Muscle of leg (tissue), 11 donors: ENCODE data around the gene IFT43. TPM values are rescaled to one million over a fixed set of nuclear protein-coding genes. Genes with fewer than 3 reads are reported as not detected.
A peak's percentile ranks its signal among the peaks of the same experiment; 100 is the strongest.

Experiments
- DNase-seq: peaks from one replicate; pipeline ENCODE4 v3.0.0; 2013
- H3K27ac ChIP-seq: one replicate; pipeline ENCODE4 v1.5.1; 2013; ENCODE audit warnings: mild to moderate bottlenecking, low read length, control low read depth
- H3K27me3 ChIP-seq: one replicate; pipeline ENCODE4 v1.6.1; 2013; ENCODE audit warnings: low read length; ENCODE audit not compliant: control insufficient read depth, insufficient read depth
- H3K36me3 ChIP-seq: one replicate; pipeline ENCODE4 v1.6.1; 2013; ENCODE audit warnings: low read length; ENCODE audit not compliant: control insufficient read depth, insufficient read depth
- H3K4me1 ChIP-seq: one replicate; pipeline ENCODE4 v1.6.1; 2013; ENCODE audit warnings: low read length; ENCODE audit not compliant: control insufficient read depth, insufficient read depth
- H3K4me3 ChIP-seq: one replicate; pipeline ENCODE4 v1.5.1; 2013; ENCODE audit warnings: low read length, control low read depth
- H3K9me3 ChIP-seq: replicated peaks from 2 replicates; pipeline ENCODE4 v1.6.1; 2013; ENCODE audit warnings: low read depth, low read length; ENCODE audit not compliant: control insufficient read depth
- WGBS: methylation state at CpG from one replicate; pipeline ENCODE4 v1.1.5; 2013; ENCODE audit warnings: missing lambda C conversion rate; ENCODE audit not compliant: insufficient coverage; 5-methylcytosine and 5-hydroxymethylcytosine counted together
- polyA plus RNA-seq, 8 donors: library from polyadenylated mRNA; unstranded; fragments of 120-200 nt; gene quantifications; one replicate each; pipeline versions ENCODE4 v1.2.1 to v1.2.3, GENCODE V29; 2013; ENCODE audit warnings: inconsistent platforms in 1 of 8, low replicate concordance in 1 of 8; ENCODE audit not compliant: insufficient read length in 8 of 8, insufficient read depth in 1 of 8
- total RNA-seq: library from RNA; stranded (reverse); fragments of 120-200 nt; gene quantifications from one replicate; pipeline ENCODE4 v1.2.4, GENCODE V29; 2013

The IFT43 gene
- total and polyA plus RNA-seq, 9 donors = 22.6 to 32.3 (median 27.8) TPM

DNA sequence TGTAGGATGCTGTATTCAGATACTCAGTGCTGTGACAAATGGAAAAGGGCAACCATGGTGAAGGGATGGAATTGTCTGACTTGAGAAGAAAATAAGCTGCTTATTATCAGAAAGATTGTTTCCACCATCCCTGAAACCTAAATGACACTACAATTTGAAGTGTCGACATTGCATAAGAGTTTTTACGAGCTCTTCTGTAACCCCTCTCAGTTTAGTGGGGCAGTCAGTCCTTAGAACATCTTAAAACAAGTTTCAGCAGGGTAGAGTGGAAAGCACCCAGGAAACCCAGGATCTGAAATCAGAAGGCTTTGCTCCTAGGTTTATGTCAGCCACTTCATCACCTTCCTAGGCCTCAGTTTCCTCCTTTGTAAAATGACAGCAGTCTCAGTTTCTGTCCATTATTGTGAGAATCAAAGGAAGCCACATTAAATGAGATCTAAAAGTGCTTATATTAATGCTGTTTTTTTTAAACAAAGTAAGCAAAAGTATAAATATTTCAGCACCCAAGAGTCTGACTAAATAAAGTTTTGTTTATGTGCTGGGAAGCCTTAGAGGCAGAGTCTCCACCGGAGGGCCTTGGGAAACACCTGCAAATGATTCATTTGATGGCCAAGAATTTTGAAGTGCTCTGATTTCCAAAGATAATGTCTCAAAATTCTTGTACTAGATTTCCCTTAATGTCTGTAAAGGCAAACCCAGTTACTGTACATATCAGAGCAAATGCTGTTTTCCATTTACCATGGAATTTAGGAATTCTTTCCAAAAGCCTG lies 1.8 kb downstream of the IFT43 start:
- Histone ChIP-seq H3K9me3 (no peaks in the 10 kb centered on the region), H3K27me3 (no peaks in the 10 kb centered on the region), H3K4me3 (no peak overlapping the region), H3K4me1 (peaks cover 26% of the 10 kb centered on the region), H3K27ac (no peak overlapping the region), H3K36me3 (peaks cover 24% of the 10 kb centered on the region)
- WGBS = 88% methylated on average over 2 of the region's 3 CpGs
- no peak for DNase-seq

- H3K9me3 ChIP-seq = no peaks in the 10 kb centered on the region
- peaks cover 32% of the 10 kb centered on the region for H3K36me3 ChIP-seq
- H3K27me3 ChIP-seq = no peaks in the 10 kb centered on the region
- 58% methylated on average over 4 of the region's 6 CpGs for WGBS
- peak; percentile 86 for DNase-seq
- H3K4me3 ChIP-seq = no peak overlapping the region
- peak overlapping the region; percentile 82 for H3K27ac ChIP-seq
- H3K4me1 ChIP-seq = peaks cover 24% of the 10 kb centered on the region
These were observed 3.6 kb downstream of the IFT43 start for GRCh38 chr14:75989134-75989533.

- Histone ChIP-seq H3K4me3 (no peak overlapping the region), H3K9me3 (no peaks in the 10 kb centered on the region), H3K27me3 (no peaks in the 10 kb centered on the region), H3K4me1 (peaks cover 28% of the 10 kb centered on the region), H3K27ac (no peak overlapping the region), H3K36me3 (peaks cover 32% of the 10 kb centered on the region)
- DNase-seq = no peak
- WGBS = 100% methylated on average over 2 of the region's 4 CpGs
These were observed 4.7 kb downstream of the IFT43 start for GRCh38 chr14:75990297-75990696.

- WGBS = 86% methylated on average over 1 of the region's 4 CpGs
- H3K27me3 ChIP-seq = no peaks in the 10 kb centered on the region
- peaks cover 28% of the 10 kb centered on the region for H3K4me1 ChIP-seq
- DNase-seq = no peak
- H3K9me3 ChIP-seq = no peaks in the 10 kb centered on the region
- no peak overlapping the region for H3K27ac ChIP-seq
- peaks cover 32% of the 10 kb centered on the region for H3K36me3 ChIP-seq
- H3K4me3 ChIP-seq = no peak overlapping the region
These were observed 6.2 kb downstream of the IFT43 start for GRCh38 chr14:75991753-75992152.

- Histone ChIP-seq H3K4me1 (peaks cover 27% of the 10 kb centered on the region), H3K4me3 (no peak overlapping the region), H3K36me3 (peaks cover 42% of the 10 kb centered on the region), H3K27ac (no peak overlapping the region), H3K27me3 (no peaks in the 10 kb centered on the region), H3K9me3 (no peaks in the 10 kb centered on the region)
- DNase-seq = no peak
- no CpG with 5 or more reads among the region's 1 CpG for WGBS
These were observed 8.0 kb downstream of the IFT43 start for GRCh38 chr14:75993567-75994041.

DNA sequence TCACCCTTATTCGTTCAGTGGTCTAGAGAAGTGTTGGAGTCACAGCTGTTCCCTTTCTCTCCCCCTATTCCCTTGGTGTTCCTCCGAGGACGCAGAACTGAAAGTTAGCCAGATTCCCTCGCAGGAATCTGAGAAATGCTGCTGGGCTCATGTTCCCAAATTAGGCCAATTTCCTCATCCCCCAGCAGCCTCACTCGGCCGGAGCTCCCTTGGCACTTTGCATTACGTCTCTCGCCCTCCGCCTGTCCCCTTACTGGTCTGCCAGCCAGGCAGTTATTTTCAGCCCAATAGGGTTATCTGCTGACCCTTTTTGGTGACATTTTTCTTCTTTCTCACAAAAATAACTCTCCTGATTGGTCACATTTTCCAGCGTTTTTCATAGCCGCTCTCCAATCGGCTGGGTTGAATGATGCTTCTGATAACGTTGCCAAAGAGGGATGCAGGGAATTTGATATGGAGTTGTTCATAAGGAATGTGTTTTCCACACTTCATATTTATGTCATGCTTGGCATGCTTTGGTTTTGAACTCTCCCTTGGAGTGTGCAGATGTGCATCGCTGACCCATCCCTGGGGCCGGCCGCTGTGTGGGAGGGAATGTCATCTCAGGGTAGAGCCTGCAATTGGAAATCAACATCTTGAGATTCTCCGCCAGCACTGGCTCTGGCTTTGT lies 9.9 kb downstream of the IFT43 start:
- H3K4me3 ChIP-seq = no peak overlapping the region
- H3K27me3 ChIP-seq = no peaks in the 10 kb centered on the region
- H3K9me3 ChIP-seq = no peaks in the 10 kb centered on the region
- H3K36me3 ChIP-seq = peaks cover 36% of the 10 kb centered on the region
- H3K4me1 ChIP-seq = peaks cover 21% of the 10 kb centered on the region
- DNase-seq = peak; percentile 93
- 17% methylated on average over 12 of the region's 17 CpGs for WGBS
- H3K27ac ChIP-seq = peak overlapping the region; percentile 72

DNA sequence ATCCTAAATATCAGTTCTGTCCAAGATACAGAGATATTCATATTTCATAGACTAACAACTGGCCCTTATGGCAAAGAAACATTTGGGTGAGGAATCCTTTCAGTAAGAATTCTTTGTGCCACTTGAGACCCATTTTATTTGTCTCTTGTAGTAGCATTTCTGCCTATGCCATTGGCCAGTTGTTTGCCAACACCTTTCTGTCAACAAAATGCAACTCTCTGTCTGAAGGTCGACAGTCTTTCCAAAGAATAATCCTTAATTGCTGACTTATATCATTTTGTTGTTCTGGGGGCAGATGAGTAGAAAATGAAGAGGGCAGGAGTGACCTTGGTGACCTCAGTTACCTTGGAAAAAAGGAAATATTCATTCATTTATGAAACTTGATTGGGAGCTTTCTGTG lies 10.9 kb downstream of the IFT43 start:
- Histone ChIP-seq H3K27me3 (no peaks in the 10 kb centered on the region), H3K9me3 (no peaks in the 10 kb centered on the region), H3K4me1 (peaks cover 21% of the 10 kb centered on the region), H3K36me3 (peaks cover 38% of the 10 kb centered on the region), H3K27ac (no peak overlapping the region), H3K4me3 (no peak overlapping the region)
- no peak for DNase-seq
- WGBS = no CpG with 5 or more reads among the region's 1 CpG

- Histone ChIP-seq H3K9me3 (peaks cover 4% of the 10 kb centered on the region), H3K4me1 (peaks cover 13% of the 10 kb centered on the region), H3K36me3 (peaks cover 36% of the 10 kb centered on the region), H3K27ac (no peak overlapping the region), H3K4me3 (no peak overlapping the region), H3K27me3 (no peaks in the 10 kb centered on the region)
- no peak for DNase-seq
- WGBS = 71% methylated on average over 2 of the region's 6 CpGs
These were observed 14.1 kb downstream of the IFT43 start for GRCh38 chr14:75999511-76000190.

GRCh38 chr14:76002383-76002782 lies 16.8 kb downstream of the IFT43 start:
- Histone ChIP-seq H3K27me3 (no peaks in the 10 kb centered on the region), H3K9me3 (peaks cover 8% of the 10 kb centered on the region), H3K4me1 (no peaks in the 10 kb centered on the region), H3K27ac (no peak overlapping the region), H3K36me3 (peaks cover 50% of the 10 kb centered on the region), H3K4me3 (no peak overlapping the region)
- 100% methylated on average over 1 of the region's 1 CpG for WGBS
- no peak for DNase-seq

DNA sequence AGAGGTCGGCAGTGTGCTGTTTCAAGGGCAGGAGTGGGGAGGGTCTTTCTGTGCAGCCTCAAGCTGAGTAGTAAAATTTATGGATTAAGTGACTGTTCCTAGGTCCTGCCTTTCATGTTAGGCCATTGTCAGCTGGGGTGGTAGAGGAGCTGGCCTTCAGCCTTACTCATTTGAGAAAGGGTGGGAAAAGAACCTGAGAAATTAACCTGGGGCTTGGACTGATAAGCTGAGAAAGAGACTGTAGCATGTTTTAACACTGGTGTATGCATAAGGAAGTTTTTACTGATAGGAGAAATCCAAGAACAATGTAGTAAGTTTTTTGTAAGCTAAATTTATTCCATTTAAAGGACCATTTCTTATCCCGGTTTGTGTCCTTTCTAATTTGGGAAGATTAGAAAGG lies 20.7 kb downstream of the IFT43 start:
- Histone ChIP-seq H3K4me1 (no peaks in the 10 kb centered on the region), H3K27ac (no peak overlapping the region), H3K9me3 (peaks cover 8% of the 10 kb centered on the region), H3K36me3 (peaks cover 34% of the 10 kb centered on the region), H3K27me3 (no peaks in the 10 kb centered on the region), H3K4me3 (no peak overlapping the region)
- DNase-seq = no peak
- 57% methylated on average over 1 of the region's 2 CpGs for WGBS
